Gastroesophageal sphincter (tissue), 4 donors: ENCODE data around the gene TEX2. TPM values are rescaled to one million over a fixed set of nuclear protein-coding genes. Genes with fewer than 3 reads are reported as not detected.
A peak's percentile ranks its signal among the peaks of the same experiment; 100 is the strongest.

Experiments
- ATAC-seq: fragments of 150-250 bp; one replicate; pipeline ENCODE4 v1.9.1; 2016; ENCODE audit warnings: mild to moderate bottlenecking, moderate library complexity
- H3K27ac ChIP-seq, 4 donors: fragments of 200-600 bp; sonication (generic) in 3 of 4; 1 replicate in 3 of 4; 2 replicates in 1 of 4; pipeline ENCODE4 v1.5.1; 2016 to 2019
- H3K27me3 ChIP-seq: fragments of 200-600 bp; sonication (generic); one replicate; pipeline ENCODE4 v1.5.1; 2019
- H3K36me3 ChIP-seq, 2 donors: fragments of 200-600 bp; sonication (generic); one replicate each; pipeline ENCODE4 v1.5.1; 2019; ENCODE audit warnings: control low read depth in 1 of 2
- H3K4me1 ChIP-seq, 3 donors: fragments of 200-600 bp; sonication (generic); 1 replicate in 2 of 3; 2 replicates in 1 of 3; pipeline ENCODE4 v1.5.1; 2016 to 2019; ENCODE audit warnings: control low read depth in 2 of 3
- H3K4me3 ChIP-seq, 2 donors: fragments of 200-600 bp; sonication (generic); one replicate each; pipeline ENCODE4 v1.5.1; 2019; ENCODE audit warnings: mild to moderate bottlenecking in 1 of 2, moderate library complexity in 1 of 2
- H3K9me3 ChIP-seq, 3 donors: fragments of 200-600 bp; sonication (generic); one replicate each; pipeline ENCODE4 v1.5.1; 2017 to 2019; ENCODE audit warnings: control low read depth in 2 of 3
- CTCF ChIP-seq, 4 experiments: fragments of 200-600 bp in 2 of 4; fragments of 450-650 bp in 2 of 4; sonication (generic) in 1 of 4; IDR thresholded peaks; one replicate each; pipeline ENCODE4 v1.5.1; 2017 to 2019; ENCODE audit warnings: antibody characterized with exemption in 4 of 4, mild to moderate bottlenecking in 2 of 4, moderate library complexity in 2 of 4
- EP300 ChIP-seq: sonication (generic); formaldehyde crosslinking; IDR thresholded peaks from one replicate; pipeline ENCODE4 v1.6.1; 2017; ENCODE audit warnings: antibody characterized with exemption, mild to moderate bottlenecking
- POLR2A ChIP-seq, 2 donors: fragments of 450-650 bp; IDR thresholded peaks; one replicate each; pipeline ENCODE4 v1.6.1; 2017; ENCODE audit warnings: antibody characterized with exemption in 2 of 2, mild to moderate bottlenecking in 2 of 2, moderate library complexity in 1 of 2
- POLR2AphosphoS5 ChIP-seq: sonication (generic); formaldehyde crosslinking; IDR thresholded peaks from one replicate; pipeline ENCODE4 v1.6.1; 2017; ENCODE audit warnings: antibody characterized with exemption
- WGBS, 2 donors: methylation state at CpG; one replicate each; pipeline ENCODE4 v1.1.5; 2018; ENCODE audit warnings: low coverage in 1 of 2; 5-methylcytosine and 5-hydroxymethylcytosine counted together
- total RNA-seq, 4 donors: library from RNA; depleted of rRNA; stranded (reverse); fragments of >200 nt; gene quantifications; one replicate each; pipeline ENCODE4 v1.1.0, GENCODE V29; 2016

TEX2 gene
- total RNA-seq, 4 donors from 2014 or later, result 37.8 to 60.9 (median 47.0) TPM

DNA sequence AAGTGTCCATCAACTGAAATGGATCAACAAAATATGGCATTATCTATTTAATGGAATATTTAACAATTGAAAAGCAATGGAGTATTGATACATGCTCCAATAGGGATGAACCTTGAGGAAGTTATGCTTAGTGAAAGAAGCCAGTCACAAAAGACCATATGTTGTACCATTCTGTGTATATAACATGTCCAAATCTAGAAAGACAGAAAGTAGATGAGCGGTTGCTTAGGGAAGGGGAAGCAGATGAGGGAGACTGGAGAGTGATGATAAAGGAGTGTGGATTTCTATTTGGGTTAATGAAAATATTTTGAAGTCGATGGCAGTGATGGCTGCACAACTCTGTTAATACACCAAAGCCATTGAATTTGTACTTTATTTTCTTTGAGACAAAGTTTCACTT lies 124.6 kb downstream of the TEX2 start:
- H3K27me3 ChIP-seq, result no peaks in the 10 kb centered on the region
- H3K4me3 ChIP-seq, result no peak overlapping the region
- no peaks in the 10 kb centered on the region for H3K4me1 ChIP-seq
- H3K9me3 ChIP-seq, result no peaks in the 10 kb centered on the region
- no peak overlapping the region for H3K27ac ChIP-seq
- WGBS, 2 donors, result 51 to 60% methylated on average over 2 of the region's 2 CpGs
- ATAC-seq, result no peak
- H3K36me3 ChIP-seq, result no peaks in the 10 kb centered on the region
- TF ChIP-seq EP300 (no peak), CTCF (IDR thresholded peaks at IDR 0.05) (no peak), POLR2A (IDR thresholded peaks at IDR 0.05) (no peak), POLR2AphosphoS5 (no peak)

GRCh38 chr17:64135000-64135399 lies 128.1 kb downstream of the TEX2 start:
- Histone ChIP-seq H3K4me1 (peaks cover 0 to 21% (median 0%) of the 10 kb centered on the region in 3 donors), H3K36me3 (no peaks in the 10 kb centered on the region), H3K27ac (no peak overlapping the region), H3K4me3 (no peak overlapping the region), H3K27me3 (no peaks in the 10 kb centered on the region), H3K9me3 (no peaks in the 10 kb centered on the region)
- 40 to 60% methylated on average over 5 to 6 of the region's 6 CpGs for WGBS, 2 donors
- no peak for ATAC-seq
- TF ChIP-seq CTCF (IDR thresholded peaks at IDR 0.05) (no peak), EP300 (no peak), POLR2A (IDR thresholded peaks at IDR 0.05) (no peak), POLR2AphosphoS5 (no peak)

DNA sequence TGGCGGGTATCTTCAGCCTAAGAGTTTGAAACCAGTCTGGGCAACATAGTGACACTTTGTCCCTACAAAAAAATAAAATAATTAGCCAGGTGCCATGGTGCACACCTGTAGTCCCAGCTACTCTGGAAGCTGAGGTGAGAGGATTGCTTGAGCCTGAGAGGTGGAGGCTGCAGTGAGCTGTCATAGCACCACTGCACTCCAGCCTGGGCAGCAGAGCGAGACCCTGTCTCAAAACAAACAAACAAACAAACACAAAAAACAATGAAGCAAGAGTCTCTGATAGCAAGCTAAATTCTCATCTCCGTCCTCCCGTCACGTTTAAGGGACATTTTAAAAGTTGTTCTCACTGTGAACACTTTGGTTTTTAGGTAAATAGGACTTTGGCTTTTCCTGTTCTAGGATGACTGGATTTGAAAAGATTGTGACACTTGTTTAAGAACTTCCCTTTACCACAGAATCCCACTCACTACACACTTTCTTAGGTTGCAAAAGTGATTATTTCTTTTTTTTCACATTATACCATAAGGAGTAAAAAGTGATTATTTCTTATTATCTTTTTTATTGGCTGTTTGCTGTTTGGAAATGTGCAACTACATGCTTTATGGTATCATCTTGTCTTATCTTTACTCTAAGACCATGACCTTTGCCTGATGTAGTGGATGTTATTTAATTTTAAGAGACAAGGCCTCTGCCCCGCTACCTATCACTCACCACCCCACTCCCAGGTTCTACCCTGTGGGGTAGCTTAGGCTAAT lies 128.7 kb downstream of the TEX2 start:
- peaks cover 0 to 21% (median 0%) of the 10 kb centered on the region in 3 donors for H3K4me1 ChIP-seq
- no peaks in the 10 kb centered on the region for H3K27me3 ChIP-seq
- no peaks in the 10 kb centered on the region for H3K9me3 ChIP-seq
- ATAC-seq, result no peak
- TF ChIP-seq EP300, result no peak
- no peak overlapping the region for H3K4me3 ChIP-seq
- no peaks in the 10 kb centered on the region for H3K36me3 ChIP-seq
- no peak overlapping the region for H3K27ac ChIP-seq
- 89 to 92% methylated on average over 4 to 6 of the region's 6 CpGs for WGBS, 2 donors

DNA sequence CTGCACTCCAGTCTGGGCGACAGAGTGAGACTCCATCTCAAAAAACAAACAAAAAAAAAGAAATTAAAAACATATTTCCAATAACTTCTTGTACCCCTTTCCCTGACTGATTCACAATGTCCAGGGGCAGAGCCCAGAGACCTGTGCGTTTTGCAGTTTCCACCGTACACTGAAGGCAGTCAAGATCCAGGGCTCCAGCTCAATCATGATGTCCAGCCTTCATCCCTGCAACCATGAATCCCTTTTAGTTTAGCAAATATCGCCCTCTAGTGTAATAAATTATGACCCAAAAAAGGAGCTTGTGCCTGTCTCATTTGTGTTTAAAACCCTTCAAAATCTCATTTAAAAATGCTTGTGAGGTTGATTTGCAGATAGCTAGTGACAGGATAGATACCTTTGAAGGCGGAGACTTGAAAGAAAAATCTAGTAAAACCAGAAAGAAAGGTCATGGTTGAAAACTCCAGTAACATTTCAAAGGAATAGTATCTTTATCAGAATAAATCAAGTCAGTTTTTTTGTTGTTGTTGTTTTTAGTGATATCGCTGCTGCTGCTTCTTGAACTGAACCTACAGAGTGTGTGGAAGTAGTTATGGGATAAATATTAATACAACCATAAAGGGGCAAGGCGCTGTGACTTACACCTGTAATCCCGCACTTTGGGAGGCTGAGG lies 129.4 kb downstream of the TEX2 start:
- Histone ChIP-seq H3K4me1 (peaks cover 0 to 26% (median 3%) of the 10 kb centered on the region in 3 donors), H3K9me3 (no peaks in the 10 kb centered on the region), H3K27me3 (no peaks in the 10 kb centered on the region), H3K36me3 (no peaks in the 10 kb centered on the region), H3K4me3 (no peak overlapping the region), H3K27ac (no peak overlapping the region)
- no peak for ATAC-seq
- WGBS, 2 donors, result 41 to 56% methylated on average over 6 to 8 of the region's 8 CpGs
- TF ChIP-seq POLR2A (IDR thresholded peaks at IDR 0.05) (no peak), POLR2AphosphoS5 (no peak), CTCF (IDR thresholded peaks at IDR 0.05) (peak; percentile 49 to 76 (median 66)), EP300 (no peak)

DNA sequence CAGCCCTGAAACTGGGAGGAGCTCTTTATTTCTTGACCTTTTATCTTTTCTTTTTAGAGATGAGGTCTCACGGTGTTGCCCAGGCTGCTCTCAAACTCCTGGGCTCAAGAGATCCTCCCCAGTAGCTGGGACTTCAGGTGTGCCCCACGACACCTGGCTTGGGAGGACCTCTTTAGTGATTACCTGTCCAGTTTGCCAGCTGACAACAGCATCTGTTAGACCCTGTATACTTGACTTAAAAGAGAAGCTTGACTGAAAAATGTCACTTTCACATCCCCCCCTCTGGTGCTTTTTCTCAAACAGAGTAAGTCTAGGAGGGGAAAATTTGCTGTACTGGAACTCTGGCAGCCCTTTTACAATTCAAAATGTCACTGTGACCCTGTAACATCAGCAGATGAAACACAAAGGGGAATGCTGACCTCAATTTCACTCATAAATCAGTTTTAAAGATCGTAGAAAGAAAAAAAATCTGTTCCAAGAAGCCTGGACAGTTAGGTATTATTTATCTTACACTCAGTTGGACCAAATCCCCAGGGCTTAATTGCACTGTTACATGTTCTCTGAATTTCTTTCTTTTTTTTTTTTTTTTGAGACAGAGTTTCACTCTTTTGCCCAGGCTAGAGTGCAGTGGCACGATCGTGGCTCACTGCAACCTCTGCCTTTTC lies 131.3 kb downstream of the TEX2 start:
- Histone ChIP-seq H3K4me3 (no peak overlapping the region), H3K9me3 (no peaks in the 10 kb centered on the region), H3K27ac (peak overlapping the region in 2 of 4 donors; percentile 96 to 99), H3K27me3 (no peaks in the 10 kb centered on the region), H3K36me3 (no peaks in the 10 kb centered on the region), H3K4me1 (peaks cover 0 to 45% (median 3%) of the 10 kb centered on the region in 3 donors)
- TF ChIP-seq POLR2AphosphoS5, result no peak
- 62 to 67% methylated on average over 3 to 5 of the region's 5 CpGs for WGBS, 2 donors
- no peak for ATAC-seq
